NT2/D1 (cell line): Measurements from ENCODE around the gene MFGE8.

Source experiments
- SUZ12 ChIP-seq: IDR thresholded peaks from 2 replicates; pipeline ENCODE4 v1.6.1; 2011; ENCODE audit not compliant: insufficient read length, insufficient read depth; ENCODE audit errors: extremely low read depth
- YY1 ChIP-seq: IDR thresholded peaks from 2 replicates; pipeline ENCODE4 v1.6.1; 2011; ENCODE audit not compliant: insufficient read length, insufficient read depth
- ZNF274 ChIP-seq: IDR thresholded peaks from 2 replicates; pipeline ENCODE4 v1.6.1; 2011; ENCODE audit warnings: mild to moderate bottlenecking, low read depth, low read length

DNA sequence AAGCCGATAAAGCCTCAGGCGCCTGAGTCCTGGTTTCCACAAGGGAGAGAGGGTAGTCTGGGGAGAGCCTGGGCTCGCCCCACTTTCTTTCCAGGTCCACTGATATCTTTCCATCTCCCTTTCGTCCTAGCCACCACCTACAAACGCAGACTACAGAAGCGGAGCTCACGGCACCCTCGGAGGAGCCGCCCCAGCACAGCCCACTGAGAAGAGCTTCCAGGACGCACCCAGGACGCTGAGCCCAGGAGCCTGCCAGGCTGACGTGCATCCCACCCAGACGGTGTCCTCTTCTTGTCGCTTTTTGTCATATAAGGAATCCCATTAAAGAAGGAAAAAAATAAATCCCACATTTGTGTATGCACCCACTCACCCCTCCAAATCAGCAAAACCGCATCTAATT, 38.9 kb downstream of the MFGE8 start:
- TF ChIP-seq SUZ12 (no peak), ZNF274 (no peak), YY1 (no peak)
